ENCODE results near the gene RNF214.

RNF214 gene

DNA sequence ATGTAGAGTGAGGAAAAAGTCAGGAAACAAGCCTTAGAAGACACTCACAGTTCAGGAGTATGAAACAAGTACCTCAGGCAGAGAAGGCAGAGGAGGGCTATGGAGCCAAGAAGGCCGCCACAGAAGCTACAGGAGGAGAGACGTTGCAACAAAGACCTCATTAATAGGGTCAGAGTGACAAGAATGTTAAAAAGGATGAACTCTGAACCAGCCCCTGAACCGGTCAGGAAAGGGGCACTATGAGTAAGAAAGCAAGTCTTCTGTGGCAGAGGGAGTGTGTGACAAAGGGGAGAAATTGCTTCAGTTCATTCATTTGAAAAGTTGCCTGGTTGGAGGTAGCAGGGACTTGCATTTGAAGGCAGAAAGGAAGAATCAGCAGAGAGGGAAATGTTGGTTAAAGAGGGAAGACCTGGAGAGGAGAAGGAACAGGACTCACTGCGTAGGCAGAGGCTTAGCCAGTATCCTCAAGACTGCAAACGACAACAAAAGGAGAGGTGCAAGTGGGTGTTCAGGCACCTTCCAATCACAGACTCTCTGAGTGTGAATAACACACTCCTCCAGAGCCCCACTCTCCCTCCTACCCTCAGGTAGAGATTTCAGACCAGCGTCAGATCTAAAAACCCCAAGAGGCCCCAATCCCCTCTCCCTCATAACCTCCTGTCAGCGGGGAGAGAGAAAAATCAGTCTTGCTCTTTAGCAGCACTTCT lies 17.9 kb upstream of the RNF214 start:
- DNase-seq (ENCODE audit: low read depth): no peak

DNA sequence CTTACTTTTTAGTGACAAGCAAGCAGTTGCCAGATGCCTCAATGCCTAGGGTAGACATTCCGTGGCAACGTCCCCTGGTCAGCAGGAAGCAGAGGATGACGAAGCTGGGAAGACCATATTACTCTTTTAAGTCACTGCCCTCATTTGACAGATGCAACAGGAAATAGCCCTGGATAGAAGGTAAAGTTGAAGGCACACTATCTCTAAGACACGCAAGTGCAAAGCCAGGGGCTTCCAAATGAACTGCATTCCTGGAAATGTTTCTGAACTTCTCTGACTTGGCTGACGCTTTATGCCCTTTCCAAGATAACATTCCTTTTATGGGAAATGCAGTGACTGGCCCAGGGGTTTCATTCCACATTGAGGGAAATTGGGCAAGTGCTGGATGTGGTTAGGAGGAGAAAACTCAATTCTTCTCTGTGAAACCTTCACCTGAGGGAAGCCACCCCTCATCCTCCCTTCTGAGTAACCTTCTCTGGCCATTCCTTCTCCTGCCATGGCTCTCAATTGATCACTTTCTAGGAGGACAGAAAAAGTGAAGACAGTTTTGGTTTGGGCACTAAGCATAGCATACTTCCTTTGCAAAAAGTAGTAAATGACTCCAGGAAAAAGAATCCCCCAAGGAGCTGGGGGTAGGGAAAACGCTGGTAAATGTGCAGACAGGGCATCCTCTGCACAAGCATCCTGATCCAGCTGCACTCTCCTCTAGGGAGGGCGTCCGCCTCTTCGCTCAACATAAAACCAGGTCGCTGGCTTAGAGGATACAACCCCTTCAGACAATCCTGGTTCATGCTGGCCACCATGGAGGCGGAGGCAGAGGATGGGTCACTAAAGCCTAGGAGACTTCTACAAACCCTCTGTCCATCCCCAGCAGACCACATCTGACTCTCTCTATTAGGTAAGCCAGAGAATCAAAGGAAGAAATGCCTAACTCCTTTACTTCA lies 15.1 kb upstream of the RNF214 start:
- no peak for DNase-seq (ENCODE audit: low read depth)

DNA sequence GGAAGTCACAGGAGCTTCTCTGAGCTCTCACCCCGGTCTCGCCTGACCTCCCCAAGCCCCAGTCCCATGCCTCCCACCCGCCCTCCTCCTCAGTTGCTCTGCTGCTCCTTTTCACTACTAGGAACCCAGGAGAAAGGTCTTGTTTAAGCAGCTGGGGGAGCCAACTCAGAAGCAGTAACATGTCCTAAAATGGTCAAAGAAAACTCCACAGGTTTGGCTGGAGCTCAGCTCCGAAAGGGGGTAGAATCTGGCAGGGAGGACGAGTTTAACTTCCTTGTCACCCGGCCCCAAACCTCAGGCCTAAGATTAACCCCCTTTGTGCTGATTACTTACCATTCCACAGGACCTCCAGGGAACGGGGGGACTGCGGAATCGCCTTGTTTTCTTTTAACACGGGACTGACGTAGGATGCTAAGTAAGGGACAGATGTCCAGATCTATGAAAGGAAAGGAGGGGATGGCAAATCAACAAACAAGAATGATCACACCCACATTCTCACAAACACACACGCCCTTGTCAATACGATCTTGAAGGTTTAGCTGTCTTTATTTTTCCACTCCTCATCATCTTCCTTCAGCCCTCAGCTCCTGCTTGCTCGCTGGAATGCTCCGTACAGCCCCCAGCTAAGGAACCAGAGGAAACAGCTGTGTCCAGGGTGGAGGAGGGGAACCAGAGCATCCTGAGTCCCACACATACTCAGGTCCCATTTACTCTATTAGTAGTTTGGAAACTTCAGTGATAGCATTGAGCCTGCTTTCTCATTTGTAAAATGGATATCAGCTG lies 14.1 kb upstream of the RNF214 start:
- no peak for DNase-seq (ENCODE audit: low read depth)

DNA sequence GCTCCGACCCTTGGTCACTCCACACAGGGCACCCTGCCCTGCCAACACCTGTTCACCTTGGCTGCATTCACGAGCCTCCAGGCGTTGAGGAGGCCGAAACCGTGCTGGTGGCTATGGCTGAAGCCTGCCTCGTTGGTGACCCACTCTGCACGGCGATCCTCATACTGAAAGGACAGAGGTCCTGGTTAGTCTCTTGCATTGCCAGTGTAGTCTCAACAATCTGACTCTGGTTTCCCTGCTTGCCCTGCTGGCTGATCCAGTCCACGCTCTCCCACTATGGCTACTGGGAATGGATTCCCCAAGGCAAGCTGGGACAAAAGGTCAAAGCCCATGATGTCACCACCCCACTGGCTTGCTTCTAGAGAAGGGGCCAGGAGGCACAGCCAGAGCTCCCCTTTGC lies 13.5 kb upstream of the RNF214 start:
- no peak for DNase-seq (ENCODE audit: low read depth)

DNA sequence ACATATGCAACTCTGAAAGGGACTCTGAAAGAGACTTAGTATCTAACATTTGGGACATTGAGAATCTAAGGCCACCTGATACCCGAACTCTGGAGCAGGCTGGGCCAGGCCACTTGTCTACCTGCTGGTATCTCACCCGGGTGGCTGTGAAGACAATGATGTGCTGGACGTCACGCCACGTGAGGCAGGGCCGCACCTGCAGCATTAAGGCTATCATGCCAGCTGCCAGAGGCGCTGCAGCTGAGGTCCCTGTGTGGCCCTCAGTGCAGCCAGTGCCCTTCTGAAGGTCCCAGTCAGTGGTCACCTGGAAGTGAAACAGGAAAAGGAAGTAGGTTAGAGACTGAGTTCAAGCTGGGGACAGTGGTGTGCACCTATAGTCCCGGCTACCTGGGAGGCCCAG lies 13.0 kb upstream of the RNF214 start:
- DNase-seq (ENCODE audit: low read depth): no peak

DNA sequence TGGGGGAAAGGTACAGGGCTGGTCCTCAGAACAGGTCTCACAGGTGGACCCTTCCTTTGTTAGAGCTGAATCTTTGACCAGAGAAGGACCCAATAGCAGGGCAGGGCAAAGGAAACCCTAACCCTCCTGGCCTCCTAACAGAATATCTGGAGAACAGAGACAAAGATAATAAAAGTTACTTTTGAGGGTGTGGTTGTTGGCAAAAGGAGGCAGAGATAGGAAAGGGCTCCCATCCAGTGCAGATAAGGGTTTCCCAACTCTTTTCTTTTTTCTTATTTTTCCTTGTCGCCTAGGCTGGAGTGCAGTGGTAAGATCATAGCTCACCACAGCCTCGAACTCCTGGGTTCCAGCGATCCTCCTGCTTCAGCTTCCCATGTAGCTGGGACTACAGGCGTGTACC lies 12.5 kb upstream of the RNF214 start:
- no peak for DNase-seq (ENCODE audit: low read depth)

DNA sequence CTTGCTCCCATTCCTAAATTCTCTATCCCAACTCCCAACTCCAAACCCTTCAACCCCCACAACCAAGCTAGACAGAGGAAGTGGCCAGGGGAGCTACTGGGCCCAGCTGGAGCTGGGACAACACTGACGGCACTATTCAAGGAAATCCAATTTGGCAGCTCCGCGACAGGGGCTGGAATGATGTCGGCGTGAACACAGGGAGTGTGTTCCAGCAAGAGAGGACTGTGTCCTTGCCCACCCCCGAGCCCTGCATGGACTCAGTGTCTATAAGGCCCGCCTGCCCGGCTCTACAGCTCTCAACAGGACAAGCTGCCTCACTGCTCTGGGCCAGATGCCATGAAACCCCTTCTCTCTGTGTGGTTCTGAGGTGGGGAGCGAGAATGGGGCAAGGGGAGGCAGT lies 11.9 kb upstream of the RNF214 start:
- DNase-seq (ENCODE audit: low read depth): no peak

DNA sequence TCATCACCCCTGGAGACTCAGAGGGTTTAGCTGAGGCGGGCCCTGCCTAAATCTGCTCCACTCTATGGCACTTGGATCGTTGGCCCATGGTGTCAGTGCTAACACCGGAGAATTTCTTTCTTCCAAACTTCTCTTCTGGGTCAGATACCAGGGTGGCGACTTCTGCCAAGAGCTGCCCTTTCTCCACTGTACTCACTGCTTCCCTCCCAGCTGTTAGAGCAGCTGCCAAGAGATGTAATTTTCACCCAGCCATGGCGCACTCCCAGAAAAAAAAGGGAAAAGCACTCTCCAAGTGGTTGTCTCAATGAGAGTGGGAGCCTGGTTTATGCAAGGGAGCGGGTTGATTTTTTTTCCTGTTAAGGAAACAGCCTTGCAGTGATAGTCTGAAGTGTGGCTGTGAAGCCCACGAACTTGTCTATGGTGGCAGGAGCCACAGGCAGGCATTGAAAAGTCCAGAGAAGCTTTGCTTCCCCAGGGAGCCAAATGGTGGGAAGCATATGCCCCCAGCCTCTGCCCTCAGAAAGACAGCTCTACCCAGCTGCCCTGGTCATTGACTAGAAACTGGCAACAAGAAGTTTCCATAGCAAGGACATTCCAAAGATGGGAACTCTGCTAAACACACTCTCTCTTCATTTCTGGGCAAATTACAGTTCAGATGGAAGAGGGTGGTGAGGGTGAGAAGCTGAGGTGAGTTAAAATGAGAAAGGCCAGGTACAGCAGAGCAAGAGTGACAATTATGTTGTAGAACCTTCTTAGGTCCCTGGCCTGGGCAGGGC lies 11.3 kb upstream of the RNF214 start:
- DNase-seq (ENCODE audit: low read depth): no peak

DNA sequence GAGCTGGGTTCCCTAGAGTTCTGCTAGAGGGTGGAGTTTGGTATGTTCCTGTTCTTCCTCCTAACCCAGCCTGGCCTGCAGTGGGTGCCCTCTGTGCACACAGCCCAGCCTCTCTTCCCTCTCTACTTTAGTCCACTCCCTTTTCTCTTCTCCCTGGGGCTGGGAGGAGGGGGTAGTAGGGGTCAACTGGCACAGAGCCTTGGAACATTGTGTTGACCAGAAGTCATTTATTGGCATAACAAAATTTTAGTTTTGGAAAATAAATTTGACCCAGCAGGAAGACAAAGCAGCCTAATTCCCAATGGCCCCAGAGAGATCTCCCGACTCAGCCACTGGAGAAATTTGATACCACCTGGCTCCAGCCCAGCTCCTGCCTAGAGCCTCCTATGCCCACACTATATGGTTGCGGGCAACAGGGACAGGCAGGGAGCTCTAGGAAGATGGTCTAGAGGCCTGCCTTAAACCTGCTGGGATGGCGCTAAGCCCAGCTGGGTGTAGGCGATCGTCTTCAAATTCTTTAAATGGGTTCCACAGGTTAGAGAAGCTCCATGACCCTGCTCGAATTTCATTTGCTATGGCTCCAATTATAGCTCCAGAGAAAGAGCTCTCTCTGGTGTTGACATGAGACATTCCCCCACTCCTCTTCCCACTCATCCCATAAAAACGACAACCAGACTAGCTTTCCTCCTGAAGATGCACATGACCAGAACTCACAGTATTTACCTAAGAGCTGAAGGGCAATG lies 10.5 kb upstream of the RNF214 start:
- peak; percentile 24 for DNase-seq (ENCODE audit: low read depth)

DNA sequence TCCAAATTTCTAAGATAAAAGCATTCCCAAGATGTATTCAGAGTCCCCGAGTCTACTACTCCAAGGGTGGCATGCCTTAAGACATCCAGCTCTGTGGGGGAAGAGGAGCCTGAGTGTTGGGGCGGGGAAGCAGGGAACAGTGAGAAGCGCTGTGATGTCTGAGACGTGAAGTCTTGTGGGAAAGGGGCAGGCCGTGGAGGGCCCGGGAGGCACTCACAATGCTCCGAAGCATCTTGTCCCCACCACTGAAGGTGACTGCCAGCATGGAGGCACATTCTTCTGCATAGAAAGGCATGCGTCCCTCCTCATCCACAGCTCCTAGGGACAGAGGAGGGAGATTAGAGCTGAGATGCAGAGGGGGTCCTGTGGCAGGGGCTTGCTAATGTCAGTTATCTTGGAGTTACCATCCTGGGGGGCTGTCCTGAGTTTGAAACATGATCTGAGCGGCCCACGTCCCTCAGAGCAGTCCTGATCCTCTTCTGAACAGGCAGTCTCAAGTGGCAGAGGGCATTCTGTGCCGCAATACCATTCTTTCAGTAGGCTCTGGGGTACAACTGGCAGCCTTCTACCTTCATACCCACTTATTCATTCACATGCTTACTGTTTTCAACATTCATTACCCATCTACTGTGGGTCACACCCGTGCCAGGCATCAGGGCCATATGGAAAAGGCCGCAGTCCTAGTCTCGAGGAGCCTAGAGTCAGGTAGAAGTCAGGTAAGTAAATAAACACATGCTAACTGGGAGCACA lies 9.3 kb upstream of the RNF214 start:
- no peak for DNase-seq (ENCODE audit: low read depth)

DNA sequence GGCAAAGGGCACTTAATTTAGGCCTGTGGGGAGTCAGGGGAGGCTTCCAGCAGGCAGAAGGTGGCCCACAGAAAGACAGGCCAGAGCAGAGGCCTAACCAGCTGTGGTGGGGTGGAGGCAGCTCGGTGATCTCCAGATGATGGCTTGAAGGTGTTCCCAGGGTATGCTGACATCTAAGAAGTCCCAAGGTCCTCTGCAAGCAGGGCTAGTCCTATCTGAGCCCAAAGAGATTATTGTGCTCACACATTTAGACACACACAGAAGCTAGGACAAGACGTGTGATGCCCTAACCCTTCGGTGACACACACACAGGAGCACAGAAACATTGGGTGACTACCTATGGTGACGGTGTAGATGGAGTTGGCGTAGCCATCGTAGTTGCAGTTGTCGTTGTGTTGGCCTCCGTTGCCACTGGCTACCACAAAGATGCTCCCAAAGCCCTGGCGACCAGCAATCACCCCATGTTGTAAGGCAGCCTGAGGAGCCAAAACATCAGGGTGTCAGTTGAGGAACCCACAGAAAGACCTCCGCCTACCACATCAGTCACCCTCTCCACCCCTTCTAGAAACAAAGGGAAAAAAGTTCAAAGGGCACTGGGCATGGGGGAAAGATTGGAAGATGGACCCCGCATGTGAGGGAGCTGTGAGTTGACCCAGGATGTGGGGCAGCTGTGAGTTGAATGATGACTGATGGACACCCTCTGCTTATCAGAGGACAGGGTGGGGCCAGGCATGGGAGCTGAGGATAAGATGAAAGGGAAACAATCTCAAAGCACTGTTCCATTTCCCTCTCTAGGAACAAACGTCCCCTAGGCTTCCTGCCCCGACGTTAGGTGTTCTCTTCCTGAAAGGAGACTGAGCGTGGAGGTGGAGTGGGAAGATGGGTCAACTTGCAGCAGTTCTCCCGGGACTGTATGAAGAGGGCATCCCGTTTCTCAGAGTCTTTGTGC lies 8.5 kb upstream of the RNF214 start:
- no peak for DNase-seq (ENCODE audit: low read depth)

DNA sequence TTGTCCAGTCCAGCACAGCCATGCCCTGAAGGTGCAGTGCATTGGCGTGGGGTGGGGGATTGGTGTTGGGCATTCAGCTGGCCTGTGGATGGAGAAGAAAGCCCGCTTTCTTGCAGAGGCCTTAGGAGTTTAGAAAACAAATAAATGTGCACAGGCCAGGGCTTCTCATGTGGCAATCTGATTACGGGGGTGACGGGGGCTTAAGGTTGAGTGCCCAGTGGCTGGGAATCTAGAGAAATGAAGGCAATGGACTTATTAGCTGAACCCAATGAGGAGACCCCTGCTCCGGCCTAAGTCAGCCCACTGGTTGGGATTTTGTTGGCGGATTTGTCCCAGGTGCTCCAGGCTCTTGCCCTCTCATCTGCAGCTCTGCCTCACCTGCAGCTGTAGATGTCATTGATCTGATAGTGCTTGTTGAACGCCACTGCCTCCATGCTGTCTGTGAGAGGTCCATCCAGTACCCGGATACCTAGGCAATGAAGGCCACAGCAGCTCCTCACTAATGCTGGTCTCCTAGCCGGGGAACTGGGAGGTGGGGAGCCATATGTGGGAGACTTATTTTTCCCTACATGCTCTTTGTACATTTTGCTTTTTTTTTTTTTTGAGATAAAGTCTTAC lies 6.8 kb upstream of the RNF214 start:
- no peak for DNase-seq (ENCODE audit: low read depth)

DNA sequence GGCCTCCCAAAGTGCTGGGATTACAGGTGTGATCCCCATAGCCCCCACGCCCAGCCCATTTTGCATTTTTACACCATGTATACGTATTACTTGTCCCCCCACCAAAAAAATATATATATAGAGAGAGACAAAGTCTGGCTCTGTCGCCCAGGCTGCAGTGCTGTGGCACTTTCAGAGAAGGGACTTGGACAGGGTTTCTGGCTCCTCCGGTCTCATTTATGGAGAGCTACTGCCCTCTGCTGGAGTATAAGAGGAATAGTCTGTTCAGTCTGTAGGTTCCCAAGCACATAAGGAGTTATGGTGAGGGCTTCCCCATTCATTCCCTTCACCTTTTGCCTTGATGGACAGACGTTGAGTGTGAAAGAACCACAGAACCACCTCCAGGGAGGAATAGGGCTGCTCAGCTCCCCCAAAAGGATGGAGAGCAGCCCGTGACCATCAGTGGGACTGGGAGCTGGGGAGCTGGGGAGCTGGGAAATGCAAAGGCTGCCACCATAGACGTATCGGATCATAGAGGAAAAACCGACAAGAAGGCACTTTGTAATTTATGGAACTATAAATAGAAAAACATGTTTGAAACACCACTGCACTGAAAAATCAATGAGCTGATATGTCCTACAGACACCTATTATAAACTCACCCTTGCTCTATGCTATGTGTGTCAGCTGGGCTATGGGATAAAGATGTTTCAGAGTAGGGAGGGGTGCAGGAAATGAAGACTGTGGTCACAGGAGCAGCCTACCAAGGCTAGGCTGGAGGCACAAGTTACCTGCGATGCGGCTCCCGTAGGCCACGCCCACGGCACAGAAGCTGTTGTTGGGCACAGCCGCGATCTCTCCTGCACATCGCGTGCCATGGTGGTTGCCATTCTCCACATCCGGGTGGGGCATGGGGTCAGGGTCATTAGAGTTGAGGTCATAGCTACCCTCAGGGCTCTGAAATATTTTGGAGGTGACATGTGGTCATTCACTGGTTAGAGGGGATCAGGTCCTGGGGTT lies 5.8 kb upstream of the RNF214 start:
- DNase-seq (ENCODE audit: low read depth): peak; percentile 51

DNA sequence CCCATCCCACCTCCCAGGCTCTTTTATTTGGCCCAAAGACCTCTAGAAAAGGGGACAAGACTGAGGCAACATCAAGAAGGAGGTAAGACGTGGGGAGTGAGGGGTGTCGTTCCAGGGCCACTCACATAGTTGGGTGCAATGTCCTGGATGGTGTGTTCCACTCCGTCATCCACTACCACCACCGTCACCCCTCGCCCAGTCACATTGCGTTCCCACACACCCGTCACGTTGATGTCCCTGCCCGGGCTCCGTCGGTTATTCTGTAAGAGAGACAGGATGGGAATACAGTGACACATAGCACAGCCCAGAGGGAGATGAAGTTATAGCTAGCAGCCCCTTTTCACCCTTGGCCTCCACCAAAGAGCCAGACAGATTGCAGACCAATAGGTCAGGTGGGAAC lies 4.4 kb upstream of the RNF214 start:
- DNase-seq (ENCODE audit: low read depth): no peak

DNA sequence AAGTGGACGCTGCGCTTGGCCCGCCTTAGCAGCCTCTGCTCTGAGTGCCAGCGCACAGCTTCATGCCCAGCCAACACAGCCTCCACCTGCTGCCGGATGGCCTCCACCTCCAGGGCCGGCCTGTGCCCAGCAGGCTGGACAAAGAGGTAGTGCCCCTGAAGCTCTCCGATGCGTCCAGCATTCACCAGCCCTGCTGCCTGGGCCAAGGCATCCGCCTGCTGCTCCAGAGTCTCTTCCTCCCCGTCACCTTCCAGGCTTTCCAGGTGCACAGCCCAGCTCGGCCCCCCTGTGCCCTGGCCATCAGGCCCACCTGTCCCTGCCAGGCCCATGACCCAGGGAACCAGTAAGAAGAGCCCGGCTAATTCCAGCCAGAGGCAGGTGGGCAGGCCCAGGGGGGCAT lies 3.1 kb upstream of the RNF214 start:
- DNase-seq (ENCODE audit: low read depth): no peak

DNA sequence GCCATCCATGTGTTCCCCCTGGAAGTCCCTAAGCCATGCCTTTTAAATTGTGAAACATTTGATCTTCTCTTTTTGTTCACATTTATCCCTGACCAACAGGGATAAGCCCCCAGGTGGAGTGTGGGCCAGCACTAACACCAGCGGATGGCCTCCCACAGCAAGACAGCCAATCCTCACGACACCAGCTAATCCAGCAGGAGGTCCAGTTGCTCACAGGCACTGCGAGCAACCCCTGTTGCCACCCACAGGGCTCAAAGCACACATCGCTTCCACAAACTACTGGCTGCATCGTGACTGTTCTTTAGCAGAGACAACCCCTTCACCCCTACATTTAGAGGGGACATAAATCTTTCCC lies 2.6 kb upstream of the RNF214 start:
- no peak for DNase-seq (ENCODE audit: low read depth)

DNA sequence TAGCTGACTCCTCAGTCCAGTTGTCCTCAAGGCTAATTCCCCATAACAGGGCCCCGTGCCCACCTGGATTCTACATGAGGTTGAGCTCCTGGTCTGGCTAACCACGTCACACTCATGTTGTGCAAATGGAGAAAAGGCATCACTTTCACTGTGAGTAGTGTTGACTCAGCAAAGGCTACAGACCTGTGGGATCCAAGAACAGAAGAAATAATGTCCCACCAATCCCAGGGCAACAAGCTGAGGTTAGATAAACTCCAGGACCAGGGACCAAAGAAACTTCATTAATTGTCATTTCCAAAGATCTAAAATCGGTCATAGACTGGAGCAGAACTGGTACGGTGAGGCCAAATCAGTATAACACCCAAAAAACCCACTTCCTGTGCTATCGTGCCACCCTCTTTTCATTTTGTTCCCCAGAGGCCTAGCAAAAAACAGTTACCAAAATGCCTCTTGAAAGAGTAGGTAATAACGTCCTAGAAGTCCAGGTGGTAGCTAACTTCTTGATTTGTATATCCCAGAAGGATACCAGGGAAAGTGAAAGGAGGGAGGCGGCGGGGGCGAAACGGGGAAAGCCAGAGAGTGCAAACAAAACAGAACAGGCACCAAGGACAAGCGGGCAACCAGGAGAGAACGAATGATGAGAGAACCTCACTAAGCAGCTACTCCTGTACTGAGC lies 2.0 kb upstream of the RNF214 start:
- no peak for DNase-seq (ENCODE audit: low read depth)

Measured in GM04504 (cell line).